ENCODE measurements around the gene TBRG4. TPM values are rescaled to one million over a fixed set of nuclear protein-coding genes. Genes with fewer than 3 reads are reported as not detected.

Gene TBRG4
- total and polyA plus RNA-seq, 2 experiments from 2014 or later = 44.5 to 54.6 TPM

DNA sequence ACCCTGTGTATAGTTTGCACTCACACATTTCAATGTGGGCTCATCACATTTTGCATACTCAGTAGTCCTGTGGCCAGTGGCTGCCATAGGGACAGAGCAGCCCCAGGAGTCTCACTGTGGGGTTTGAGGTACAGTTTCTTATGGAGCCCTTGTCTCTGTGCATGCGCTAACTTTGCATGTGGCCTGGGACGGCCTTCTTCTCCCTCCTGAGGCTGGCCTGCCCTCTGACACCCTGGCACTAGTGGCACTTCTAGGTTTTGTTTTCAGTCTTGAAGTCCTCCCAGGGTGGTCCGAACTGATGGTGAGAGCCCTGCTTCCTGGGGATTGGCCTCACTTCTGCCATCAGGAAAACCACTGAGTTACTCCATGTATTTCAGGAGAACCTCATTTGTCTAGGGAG lies 43.9 kb downstream of the TBRG4 start:
- Histone ChIP-seq H3K4me1 (ENCODE audit: insufficient read depth) (no peaks in the 10 kb centered on the region), H3K4me2 (no peak overlapping the region), H2AFZ (no peak overlapping the region), H3K79me2 (no peaks in the 10 kb centered on the region), H3K4me3 (no peak overlapping the region), H3K9me2 (replicated peaks; ENCODE audit: insufficient read depth) (no peaks in the 10 kb centered on the region), H4K20me1 (ENCODE audit: insufficient read depth, poor library complexity, severe bottlenecking) (no peaks in the 10 kb centered on the region), H3K27me3 (no peaks in the 10 kb centered on the region), H3K27ac (no peak overlapping the region), H3K36me3 (replicated peaks; ENCODE audit: insufficient read depth, low read depth) (no peaks in the 10 kb centered on the region), H3K9me3 (ENCODE audit: low read depth) (no peaks in the 10 kb centered on the region)
- 98% methylated on average over 3 of the region's 3 CpGs for WGBS (ENCODE audit: low lambda C conversion rate, missing lambda C conversion rate)
- no peak for DNase-seq (ENCODE audit: low spot score)
- no peak for TF ChIP-seq EZH2phosphoT487 (IDR thresholded peaks at IDR 0.05; ENCODE audit: low read depth, severe bottlenecking, unreplicated experiment)
- no peak for TF ChIP-seq EZH2 (IDR thresholded peaks at IDR 0.05; ENCODE audit: borderline replicate concordance)
- TF ChIP-seq, protein P1, sequence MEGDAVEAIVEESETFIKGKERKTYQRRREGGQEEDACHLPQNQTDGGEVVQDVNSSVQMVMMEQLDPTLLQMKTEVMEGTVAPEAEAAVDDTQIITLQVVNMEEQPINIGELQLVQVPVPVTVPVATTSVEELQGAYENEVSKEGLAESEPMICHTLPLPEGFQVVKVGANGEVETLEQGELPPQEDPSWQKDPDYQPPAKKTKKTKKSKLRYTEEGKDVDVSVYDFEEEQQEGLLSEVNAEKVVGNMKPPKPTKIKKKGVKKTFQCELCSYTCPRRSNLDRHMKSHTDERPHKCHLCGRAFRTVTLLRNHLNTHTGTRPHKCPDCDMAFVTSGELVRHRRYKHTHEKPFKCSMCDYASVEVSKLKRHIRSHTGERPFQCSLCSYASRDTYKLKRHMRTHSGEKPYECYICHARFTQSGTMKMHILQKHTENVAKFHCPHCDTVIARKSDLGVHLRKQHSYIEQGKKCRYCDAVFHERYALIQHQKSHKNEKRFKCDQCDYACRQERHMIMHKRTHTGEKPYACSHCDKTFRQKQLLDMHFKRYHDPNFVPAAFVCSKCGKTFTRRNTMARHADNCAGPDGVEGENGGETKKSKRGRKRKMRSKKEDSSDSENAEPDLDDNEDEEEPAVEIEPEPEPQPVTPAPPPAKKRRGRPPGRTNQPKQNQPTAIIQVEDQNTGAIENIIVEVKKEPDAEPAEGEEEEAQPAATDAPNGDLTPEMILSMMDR (IDR thresholded peaks at IDR 0.05; ENCODE audit: poor library complexity) = no peak

DNA sequence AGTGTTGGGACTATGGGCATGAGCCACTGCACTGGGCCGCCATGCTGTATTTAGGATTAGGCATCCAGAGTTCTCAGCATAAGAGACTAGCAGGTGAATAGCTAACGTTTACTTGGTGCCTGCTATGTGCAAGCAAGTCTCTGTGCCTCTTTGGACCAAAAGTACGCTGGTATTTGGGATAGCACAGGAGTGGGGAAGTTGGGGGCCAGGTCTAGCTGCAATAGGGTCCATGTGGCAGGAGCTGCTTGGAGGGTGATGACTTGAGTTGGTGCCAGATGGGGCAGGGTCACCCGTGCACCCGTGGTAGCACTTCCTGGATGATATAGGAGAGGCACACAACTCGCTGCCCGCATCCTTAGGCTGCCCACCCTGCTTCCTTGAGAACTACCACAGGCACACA lies 45.1 kb downstream of the TBRG4 start:
- no peak overlapping the region for H3K27ac ChIP-seq
- 94% methylated on average over 7 of the region's 7 CpGs for WGBS (ENCODE audit: low lambda C conversion rate, missing lambda C conversion rate)
- H3K79me2 ChIP-seq = no peaks in the 10 kb centered on the region
- H3K4me3 ChIP-seq = no peak overlapping the region
- H3K27me3 ChIP-seq = no peaks in the 10 kb centered on the region
- H3K36me3 ChIP-seq (replicated peaks; ENCODE audit: insufficient read depth, low read depth) = no peaks in the 10 kb centered on the region
- TF ChIP-seq, protein P1 (IDR thresholded peaks at IDR 0.05; ENCODE audit: poor library complexity) = no peak
- no peak overlapping the region for H3K4me2 ChIP-seq
- no peaks in the 10 kb centered on the region for H4K20me1 ChIP-seq (ENCODE audit: insufficient read depth, poor library complexity, severe bottlenecking)
- H2AFZ ChIP-seq = no peak overlapping the region
- no peaks in the 10 kb centered on the region for H3K9me3 ChIP-seq (ENCODE audit: low read depth)
- no peaks in the 10 kb centered on the region for H3K4me1 ChIP-seq (ENCODE audit: insufficient read depth)
- no peaks in the 10 kb centered on the region for H3K9me2 ChIP-seq (replicated peaks; ENCODE audit: insufficient read depth)
- DNase-seq (ENCODE audit: low spot score) = no peak

DNA sequence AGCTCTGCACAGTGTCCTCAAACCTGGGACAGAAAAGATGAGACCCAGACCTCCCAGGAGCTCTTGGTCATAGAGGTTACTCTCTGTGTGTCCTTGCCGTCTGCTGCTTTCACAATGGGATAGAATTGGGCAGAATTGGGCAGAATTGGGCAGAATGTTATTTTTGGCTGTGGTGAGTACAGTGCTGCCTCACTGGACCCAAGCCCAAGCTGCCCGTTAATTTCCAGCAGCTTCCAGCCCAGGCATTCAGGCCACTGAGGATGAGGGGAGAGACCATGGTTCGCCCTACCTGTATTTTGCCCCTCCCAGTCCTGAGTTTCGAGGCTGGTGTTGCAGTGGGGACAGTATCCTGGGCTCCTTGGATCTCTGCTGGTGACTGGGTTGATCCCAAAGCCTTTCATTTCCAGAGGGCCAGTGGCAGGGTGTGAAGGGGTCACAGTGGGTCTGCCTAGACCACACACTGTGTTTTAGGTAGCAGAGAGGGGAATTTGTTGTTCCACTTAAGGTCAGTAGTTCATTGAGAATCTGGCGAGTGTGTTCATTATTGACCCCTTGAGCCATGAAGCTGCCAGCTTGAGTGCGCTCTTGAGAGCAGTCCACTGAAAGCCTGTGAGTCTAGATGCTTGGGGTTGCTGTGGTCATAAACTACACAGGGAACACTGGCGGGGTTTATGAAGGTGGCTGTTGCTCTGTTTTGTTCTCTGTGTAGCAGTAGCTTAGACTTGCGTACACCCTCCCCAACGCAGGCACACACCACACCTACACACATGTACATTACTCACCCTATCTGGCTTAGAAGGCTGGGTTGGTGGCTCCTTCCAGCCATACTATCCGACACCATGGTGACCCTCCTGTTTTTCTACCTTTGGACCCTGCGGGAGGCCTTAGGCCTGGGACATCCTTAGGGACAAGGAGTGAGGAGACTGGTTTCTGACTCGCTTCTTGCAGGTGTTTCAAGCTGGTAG lies 46.2 kb downstream of the TBRG4 start:
- no peaks in the 10 kb centered on the region for H3K36me3 ChIP-seq (replicated peaks; ENCODE audit: insufficient read depth, low read depth)
- H3K9me3 ChIP-seq (ENCODE audit: low read depth) = no peaks in the 10 kb centered on the region
- no peak overlapping the region for H3K27ac ChIP-seq
- H3K4me2 ChIP-seq = no peak overlapping the region
- TF ChIP-seq, protein P1 (IDR thresholded peaks at IDR 0.05; ENCODE audit: poor library complexity) = no peak
- TF ChIP-seq EZH2 (IDR thresholded peaks at IDR 0.05; ENCODE audit: borderline replicate concordance) (no peak), EZH2phosphoT487 (IDR thresholded peaks at IDR 0.05; ENCODE audit: low read depth, severe bottlenecking, unreplicated experiment) (no peak)
- no peak overlapping the region for H2AFZ ChIP-seq
- no peak for DNase-seq (ENCODE audit: low spot score)
- WGBS (ENCODE audit: low lambda C conversion rate, missing lambda C conversion rate) = 98% methylated on average over 12 of the region's 12 CpGs
- no peaks in the 10 kb centered on the region for H3K79me2 ChIP-seq
- no peaks in the 10 kb centered on the region for H3K4me1 ChIP-seq (ENCODE audit: insufficient read depth)
- no peaks in the 10 kb centered on the region for H4K20me1 ChIP-seq (ENCODE audit: insufficient read depth, poor library complexity, severe bottlenecking)
- no peaks in the 10 kb centered on the region for H3K9me2 ChIP-seq (replicated peaks; ENCODE audit: insufficient read depth)
- no peak overlapping the region for H3K4me3 ChIP-seq
- no peaks in the 10 kb centered on the region for H3K27me3 ChIP-seq

Measured in hepatocyte (in vitro differentiated cells).